WTC11 (cell line): ENCODE data around the gene FAM193A. TPM values are rescaled to one million over a fixed set of nuclear protein-coding genes. Genes with fewer than 3 reads are reported as not detected.

ENCODE experiments used
- ATAC-seq: fragments of 200-7000 bp; cut with Tn5 transposase; 2 replicates; pipeline ENCODE4 v1.10.0; 2021; ENCODE audit warnings: mild to moderate bottlenecking, moderate library complexity
- CTCF ChIA-PET: fragments of 300-600 bp; sonication (Branson Sonifier 250); formaldehyde crosslinking; loops from one replicate; lab custom pipeline; 2021; ENCODE audit warnings: antibody characterized with exemption; lab: Charles Lee
- POLR2A ChIA-PET: fragments of 350-600 bp; sonication (Branson Sonifier 250); formaldehyde crosslinking; loops from one replicate; lab custom pipeline; 2021; ENCODE audit warnings: antibody characterized with exemption; lab: Charles Lee
- DNase-seq: peaks from one replicate; pipeline ENCODE4 v3.0.0; 2021; ENCODE audit warnings: low spot score
- H3K27ac Mint-ChIP-seq: 2 replicates; pipeline ENCODE4 v1.8.0; 2021; ENCODE audit warnings: mixed read lengths
- H3K27me3 Mint-ChIP-seq: 2 replicates; pipeline ENCODE4 v1.8.0; 2021; ENCODE audit warnings: low read depth, mild to moderate bottlenecking, moderate library complexity, mixed read lengths
- H3K36me3 Mint-ChIP-seq: 2 replicates; pipeline ENCODE4 v1.8.0; 2021; ENCODE audit warnings: mixed read lengths
- H3K4me1 Mint-ChIP-seq: 2 replicates; pipeline ENCODE4 v1.8.0; 2022; ENCODE audit warnings: mixed read lengths
- H3K4me3 Mint-ChIP-seq: 2 replicates; pipeline ENCODE4 v1.8.0; 2021; ENCODE audit warnings: mild to moderate bottlenecking, moderate library complexity, mixed read lengths
- H3K9me3 Mint-ChIP-seq: 2 replicates; pipeline ENCODE4 v1.8.0; 2021; ENCODE audit warnings: mixed read lengths
- CBFB ChIP-seq: sonication (generic); formaldehyde crosslinking; IDR thresholded peaks from 2 replicates; pipeline ENCODE4 v1.8.1; 2022; ENCODE audit warnings: mild to moderate bottlenecking, low read depth, missing genetic modification reagents
- CREM ChIP-seq: sonication (generic); formaldehyde crosslinking; IDR thresholded peaks from 2 replicates; pipeline ENCODE4 v1.8.1; 2022; ENCODE audit warnings: mild to moderate bottlenecking, missing genetic modification reagents, moderate library complexity
- FOXK1 ChIP-seq: sonication (generic); formaldehyde crosslinking; IDR thresholded peaks from 2 replicates; pipeline ENCODE4 v1.8.0; 2022; ENCODE audit warnings: mild to moderate bottlenecking, moderate library complexity, missing genetic modification reagents
- HMGA2 ChIP-seq: fragments of 250-450 bp; sonication (Bioruptor Pico); IDR thresholded peaks from 2 replicates; pipeline ENCODE4 v1.4.0; 2021; ENCODE audit warnings: mild to moderate bottlenecking, moderate library complexity
- NFATC4 ChIP-seq: fragments of 250-450 bp; sonication (Bioruptor Pico); IDR thresholded peaks from 2 replicates; pipeline ENCODE4 v1.9.0; 2021; ENCODE audit warnings: mild to moderate bottlenecking
- ZNF138 ChIP-seq: sonication (generic); formaldehyde crosslinking; conservative IDR thresholded peaks from 2 replicates; pipeline ENCODE4 v1.8.1; 2022; ENCODE audit warnings: mild to moderate bottlenecking, moderate library complexity, missing genetic modification reagents
- ZNF423 ChIP-seq: fragments of 250-450 bp; sonication (Bioruptor Pico); IDR thresholded peaks from 2 replicates; pipeline ENCODE4 v2.1.2; 2022; ENCODE audit warnings: mild to moderate bottlenecking, moderate library complexity
- total RNA-seq: library from RNA; stranded (reverse); gene quantifications from 3 replicates; pipeline ENCODE4 v1.2.3, GENCODE V29; 2021
- TF ChIP-seq, protein P1 (sequence below): sonication (generic); formaldehyde crosslinking; IDR thresholded peaks from 2 replicates; pipeline ENCODE4 v1.8.1; 2022; ENCODE audit warnings: low read depth, mild to moderate bottlenecking, moderate library complexity, missing genetic modification reagents, borderline replicate concordance
- TF ChIP-seq, protein P2 (sequence below): fragments of 250-450 bp; sonication (Bioruptor Pico); conservative IDR thresholded peaks from 2 replicates; pipeline ENCODE4 v1.9.0; 2021; ENCODE audit warnings: mild to moderate bottlenecking
- TF ChIP-seq, protein P3 (sequence below): sonication (generic); formaldehyde crosslinking; IDR thresholded peaks from 2 replicates; pipeline ENCODE4 v1.8.1; 2023; ENCODE audit warnings: mild to moderate bottlenecking, missing genetic modification reagents, moderate library complexity
- TF ChIP-seq, protein P4 (sequence below): sonication (generic); formaldehyde crosslinking; IDR thresholded peaks from 2 replicates; pipeline ENCODE4 v1.8.1; 2023; ENCODE audit warnings: mild to moderate bottlenecking, missing genetic modification reagents
- TF ChIP-seq, protein P5 (sequence below): sonication (generic); formaldehyde crosslinking; IDR thresholded peaks from 2 replicates; pipeline ENCODE4 v1.8.1; 2022; ENCODE audit warnings: low read depth, missing genetic modification reagents, borderline replicate concordance
- TF ChIP-seq, protein P6 (sequence below): sonication (generic); formaldehyde crosslinking; IDR thresholded peaks from 2 replicates; pipeline ENCODE4 v1.8.0; 2022; ENCODE audit warnings: mild to moderate bottlenecking, missing genetic modification reagents

Gene FAM193A
- total RNA-seq, 1 experiment from 2014 or later, result 28.1 TPM

DNA sequence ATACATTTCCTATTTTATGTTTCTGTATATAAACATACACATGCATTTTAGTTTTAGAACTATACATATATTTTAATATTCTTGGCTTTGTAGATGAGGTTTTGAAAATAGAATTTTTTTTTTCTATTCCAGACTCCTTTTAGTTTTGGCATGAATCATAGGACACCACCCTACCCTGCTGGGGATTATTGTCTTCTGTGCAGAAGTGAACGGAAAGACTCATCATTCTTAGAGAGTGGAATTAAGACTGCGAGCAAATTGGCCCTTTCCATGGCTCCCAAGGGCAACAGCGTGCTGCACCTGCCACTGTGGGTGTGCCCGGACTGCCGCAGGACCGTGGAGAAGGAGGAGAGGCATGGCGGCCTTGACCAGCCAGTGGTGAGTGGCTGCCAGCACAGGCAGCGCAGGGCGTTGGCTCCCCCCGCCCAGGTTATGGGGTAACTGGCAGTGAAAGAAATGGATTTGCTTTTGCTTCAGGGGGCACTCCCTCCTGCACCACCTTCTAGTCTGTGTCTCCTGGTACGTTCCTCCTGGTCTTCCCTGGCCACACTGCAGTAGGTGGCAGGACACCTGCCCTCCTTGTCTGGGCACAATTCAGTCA is 59.6 kb downstream of the FAM193A start (continued):
- no peak for TF ChIP-seq ZNF423 (CRISPR knock-in tag)
- TF ChIP-seq ZNF138 (CRISPR knock-in tag), result no peak

DNA sequence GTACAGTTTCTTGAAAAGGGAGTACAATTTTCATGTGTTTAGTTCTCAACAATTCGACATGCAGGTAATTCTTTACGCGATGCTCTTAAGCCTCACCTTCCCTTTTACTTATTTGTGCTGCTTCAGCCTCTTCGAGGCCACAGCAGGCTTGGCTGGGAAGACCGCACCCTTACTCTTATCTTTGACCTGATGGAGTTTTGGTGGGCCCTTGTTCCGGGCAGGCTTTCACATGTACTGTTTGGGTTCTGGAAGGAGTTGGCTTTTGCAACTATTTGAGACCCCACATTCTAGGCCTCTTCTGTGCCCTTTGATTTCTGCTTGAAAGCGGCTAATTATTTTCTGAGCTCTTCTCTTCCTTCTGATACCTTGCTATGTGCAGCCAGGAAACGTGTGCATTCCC is 60.2 kb downstream of the FAM193A start:
- CTCF ChIA-PET, result no interaction called here
- TF ChIP-seq, protein P1, sequence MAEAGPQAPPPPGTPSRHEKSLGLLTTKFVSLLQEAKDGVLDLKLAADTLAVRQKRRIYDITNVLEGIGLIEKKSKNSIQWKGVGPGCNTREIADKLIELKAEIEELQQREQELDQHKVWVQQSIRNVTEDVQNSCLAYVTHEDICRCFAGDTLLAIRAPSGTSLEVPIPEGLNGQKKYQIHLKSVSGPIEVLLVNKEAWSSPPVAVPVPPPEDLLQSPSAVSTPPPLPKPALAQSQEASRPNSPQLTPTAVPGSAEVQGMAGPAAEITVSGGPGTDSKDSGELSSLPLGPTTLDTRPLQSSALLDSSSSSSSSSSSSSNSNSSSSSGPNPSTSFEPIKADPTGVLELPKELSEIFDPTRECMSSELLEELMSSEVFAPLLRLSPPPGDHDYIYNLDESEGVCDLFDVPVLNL (CRISPR knock-in tag), result no peak
- TF ChIP-seq, protein P2, sequence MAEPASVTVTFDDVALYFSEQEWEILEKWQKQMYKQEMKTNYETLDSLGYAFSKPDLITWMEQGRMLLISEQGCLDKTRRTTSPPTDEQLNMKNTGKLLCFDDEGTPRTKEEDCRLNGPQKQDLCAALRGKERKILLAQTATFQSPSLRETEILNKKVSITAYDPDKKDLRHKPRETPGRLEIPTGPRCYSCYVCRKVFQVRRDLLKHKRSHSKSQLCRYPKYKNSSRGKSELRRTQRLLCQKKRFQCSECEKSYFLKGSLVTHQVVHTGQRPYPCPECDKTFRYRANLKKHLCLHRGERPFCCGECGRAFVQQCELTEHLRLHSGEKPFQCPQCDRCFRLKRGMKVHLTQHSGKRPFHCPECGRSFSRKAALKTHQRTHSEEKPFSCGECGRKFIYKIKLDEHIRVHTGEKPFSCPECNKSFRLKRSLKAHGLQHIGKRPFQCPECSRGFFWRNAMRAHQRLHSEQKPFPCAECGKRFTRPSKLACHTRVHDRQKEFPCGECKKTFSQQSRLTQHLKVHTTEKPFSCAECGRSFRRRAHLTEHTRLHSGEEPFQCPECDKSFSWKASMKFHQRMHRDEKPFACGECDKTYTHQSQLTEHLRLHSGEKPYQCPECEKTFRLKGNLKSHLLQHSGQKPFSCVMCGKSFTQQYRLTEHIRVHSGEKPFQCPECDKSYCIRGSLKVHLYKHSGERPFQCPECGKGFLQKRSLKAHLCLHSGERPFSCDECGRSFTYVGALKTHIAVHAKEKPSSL (CRISPR knock-in tag), result no peak
- no peak for TF ChIP-seq FOXK1 (CRISPR knock-in tag)
- TF ChIP-seq HMGA2 (CRISPR knock-in tag), result no peak
- no peak for TF ChIP-seq CREM (CRISPR knock-in tag)
- TF ChIP-seq, protein P3, sequence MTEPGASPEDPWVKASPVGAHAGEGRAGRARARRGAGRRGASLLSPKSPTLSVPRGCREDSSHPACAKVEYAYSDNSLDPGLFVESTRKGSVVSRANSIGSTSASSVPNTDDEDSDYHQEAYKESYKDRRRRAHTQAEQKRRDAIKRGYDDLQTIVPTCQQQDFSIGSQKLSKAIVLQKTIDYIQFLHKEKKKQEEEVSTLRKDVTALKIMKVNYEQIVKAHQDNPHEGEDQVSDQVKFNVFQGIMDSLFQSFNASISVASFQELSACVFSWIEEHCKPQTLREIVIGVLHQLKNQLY (CRISPR knock-in tag), result no peak
- TF ChIP-seq, protein P4, sequence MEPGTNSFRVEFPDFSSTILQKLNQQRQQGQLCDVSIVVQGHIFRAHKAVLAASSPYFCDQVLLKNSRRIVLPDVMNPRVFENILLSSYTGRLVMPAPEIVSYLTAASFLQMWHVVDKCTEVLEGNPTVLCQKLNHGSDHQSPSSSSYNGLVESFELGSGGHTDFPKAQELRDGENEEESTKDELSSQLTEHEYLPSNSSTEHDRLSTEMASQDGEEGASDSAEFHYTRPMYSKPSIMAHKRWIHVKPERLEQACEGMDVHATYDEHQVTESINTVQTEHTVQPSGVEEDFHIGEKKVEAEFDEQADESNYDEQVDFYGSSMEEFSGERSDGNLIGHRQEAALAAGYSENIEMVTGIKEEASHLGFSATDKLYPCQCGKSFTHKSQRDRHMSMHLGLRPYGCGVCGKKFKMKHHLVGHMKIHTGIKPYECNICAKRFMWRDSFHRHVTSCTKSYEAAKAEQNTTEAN (CRISPR knock-in tag), result no peak
- TF ChIP-seq, protein P5, sequence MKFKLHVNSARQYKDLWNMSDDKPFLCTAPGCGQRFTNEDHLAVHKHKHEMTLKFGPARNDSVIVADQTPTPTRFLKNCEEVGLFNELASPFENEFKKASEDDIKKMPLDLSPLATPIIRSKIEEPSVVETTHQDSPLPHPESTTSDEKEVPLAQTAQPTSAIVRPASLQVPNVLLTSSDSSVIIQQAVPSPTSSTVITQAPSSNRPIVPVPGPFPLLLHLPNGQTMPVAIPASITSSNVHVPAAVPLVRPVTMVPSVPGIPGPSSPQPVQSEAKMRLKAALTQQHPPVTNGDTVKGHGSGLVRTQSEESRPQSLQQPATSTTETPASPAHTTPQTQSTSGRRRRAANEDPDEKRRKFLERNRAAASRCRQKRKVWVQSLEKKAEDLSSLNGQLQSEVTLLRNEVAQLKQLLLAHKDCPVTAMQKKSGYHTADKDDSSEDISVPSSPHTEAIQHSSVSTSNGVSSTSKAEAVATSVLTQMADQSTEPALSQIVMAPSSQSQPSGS (CRISPR knock-in tag), result no peak
- TF ChIP-seq, protein P6, sequence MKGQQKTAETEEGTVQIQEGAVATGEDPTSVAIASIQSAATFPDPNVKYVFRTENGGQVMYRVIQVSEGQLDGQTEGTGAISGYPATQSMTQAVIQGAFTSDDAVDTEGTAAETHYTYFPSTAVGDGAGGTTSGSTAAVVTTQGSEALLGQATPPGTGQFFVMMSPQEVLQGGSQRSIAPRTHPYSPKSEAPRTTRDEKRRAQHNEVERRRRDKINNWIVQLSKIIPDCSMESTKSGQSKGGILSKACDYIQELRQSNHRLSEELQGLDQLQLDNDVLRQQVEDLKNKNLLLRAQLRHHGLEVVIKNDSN (CRISPR knock-in tag), result no peak
- TF ChIP-seq CBFB (CRISPR knock-in tag), result no peak
- TF ChIP-seq NFATC4 (CRISPR knock-in tag), result no peak
- Mint-ChIP-seq H3K4me1 (peaks cover 89% of the 10 kb centered on the region), H3K4me3 (0 out of 2 replicates have a peak overlapping the region, but pooled peaks have one; percentile 43), H3K36me3 (peaks cover 5% of the 10 kb centered on the region; the same call in 1 of the 2 replicates), H3K27ac (peak overlapping the region; percentile 98), H3K27me3 (no peaks in the 10 kb centered on the region), H3K9me3 (no peaks in the 10 kb centered on the region)
- POLR2A ChIA-PET, result interaction anchor here (1.0 kb wide), 1 partner anchor 25 kb away, joined by 7 read pairs; no protein-coding TSS in a partner anchor
- DNase-seq (no peak), ATAC-seq (no peak)
